Tibial nerve (tissue), 3 donors: Measurements from ENCODE around the gene SLC12A9.

Experiments
- CTCF ChIP-seq, 5 experiments: fragments of 200-600 bp in 3 of 5; fragments of 450-650 bp in 2 of 5; sonication (generic) in 3 of 5; IDR thresholded peaks; one replicate each; pipeline ENCODE4 v1.5.1; 2016 to 2019; ENCODE audit warnings: antibody characterized with exemption in 5 of 5, mild to moderate bottlenecking in 3 of 5, moderate library complexity in 2 of 5
- POLR2A ChIP-seq, 2 donors: fragments of 450-650 bp; IDR thresholded peaks; one replicate each; pipeline ENCODE4 v1.6.1; 2017; ENCODE audit warnings: antibody characterized with exemption in 2 of 2, mild to moderate bottlenecking in 2 of 2, moderate library complexity in 2 of 2

- TF ChIP-seq CTCF (IDR thresholded peaks at IDR 0.05) = no peak
- no peak for TF ChIP-seq POLR2A (IDR thresholded peaks at IDR 0.05)
These were observed 28.6 kb downstream of the SLC12A9 start for GRCh38 chr7:100881136-100881535.
